Retinal pigment epithelial cell (primary cell): ENCODE measurements around the gene PLAAT2.
"Not testable (repeated sequence)": the region's sequence is repeated elsewhere in the genome, so short reads cannot be mapped to it uniquely, and the experiment has no call there.

Source experiments
- DNase-seq: peaks from one replicate; pipeline ENCODE4 v3.0.0-alpha.2; 2010; ENCODE audit warnings: low read depth
- H3K4me3 ChIP-seq: 2 replicates; pipeline ENCODE4 v1.5.1; 2011; ENCODE audit warnings: mild to moderate bottlenecking, low read length, control low read depth, moderate library complexity
- TF ChIP-seq, protein P1 (sequence below): conservative IDR thresholded peaks from 2 replicates; pipeline ENCODE4 v1.5.1; 2011; ENCODE audit warnings: low read depth, low read length, control low read depth, inconsistent platforms

The PLAAT2 gene

DNA sequence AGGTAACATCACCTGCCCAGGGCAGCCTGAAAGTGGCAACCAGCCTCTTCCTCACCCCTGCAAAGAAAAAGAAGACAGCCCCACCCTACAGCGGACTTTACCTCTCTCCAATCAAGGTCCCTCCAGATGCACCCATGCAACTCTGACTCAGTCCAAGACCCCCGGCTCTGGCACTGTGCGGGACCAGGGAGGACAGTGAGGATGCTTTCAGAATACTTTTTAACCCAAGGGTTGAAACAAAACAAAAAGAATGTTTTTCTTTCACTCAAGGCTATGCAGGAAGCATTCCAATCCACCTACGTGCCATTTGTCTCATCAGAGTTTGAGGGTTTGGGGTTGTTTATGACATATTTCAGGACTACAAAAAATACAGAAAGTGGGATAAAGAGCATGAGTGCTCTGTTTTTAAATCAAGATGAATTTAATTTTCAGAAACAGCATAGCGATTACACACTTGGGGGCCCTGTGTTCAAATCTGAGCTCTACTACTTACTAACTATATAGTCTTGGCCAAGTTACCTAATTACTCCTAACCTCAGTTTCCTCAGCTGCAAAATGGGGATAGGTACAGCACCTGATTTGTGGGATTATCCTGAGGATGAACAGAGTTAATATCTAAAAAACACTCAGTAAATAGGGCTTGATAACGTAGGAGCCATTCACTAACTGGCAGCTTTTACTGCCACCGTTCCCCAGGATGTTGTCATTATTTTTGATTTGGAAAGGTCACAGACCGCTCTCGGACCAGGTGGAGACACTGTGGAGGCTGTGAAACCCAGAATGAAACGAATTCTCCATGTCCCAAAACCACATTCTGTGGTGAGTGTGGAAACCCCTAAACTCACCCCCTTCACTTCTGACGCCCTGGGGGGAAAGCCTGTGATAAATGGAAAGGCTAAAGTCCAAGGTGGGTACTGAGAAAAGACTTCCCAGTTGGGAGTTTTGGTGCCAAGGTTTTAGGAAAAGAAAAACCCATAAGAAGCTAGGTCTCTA, 45.5 kb upstream of the PLAAT2 start:
- no peak for DNase-seq
- TF ChIP-seq, protein P1, sequence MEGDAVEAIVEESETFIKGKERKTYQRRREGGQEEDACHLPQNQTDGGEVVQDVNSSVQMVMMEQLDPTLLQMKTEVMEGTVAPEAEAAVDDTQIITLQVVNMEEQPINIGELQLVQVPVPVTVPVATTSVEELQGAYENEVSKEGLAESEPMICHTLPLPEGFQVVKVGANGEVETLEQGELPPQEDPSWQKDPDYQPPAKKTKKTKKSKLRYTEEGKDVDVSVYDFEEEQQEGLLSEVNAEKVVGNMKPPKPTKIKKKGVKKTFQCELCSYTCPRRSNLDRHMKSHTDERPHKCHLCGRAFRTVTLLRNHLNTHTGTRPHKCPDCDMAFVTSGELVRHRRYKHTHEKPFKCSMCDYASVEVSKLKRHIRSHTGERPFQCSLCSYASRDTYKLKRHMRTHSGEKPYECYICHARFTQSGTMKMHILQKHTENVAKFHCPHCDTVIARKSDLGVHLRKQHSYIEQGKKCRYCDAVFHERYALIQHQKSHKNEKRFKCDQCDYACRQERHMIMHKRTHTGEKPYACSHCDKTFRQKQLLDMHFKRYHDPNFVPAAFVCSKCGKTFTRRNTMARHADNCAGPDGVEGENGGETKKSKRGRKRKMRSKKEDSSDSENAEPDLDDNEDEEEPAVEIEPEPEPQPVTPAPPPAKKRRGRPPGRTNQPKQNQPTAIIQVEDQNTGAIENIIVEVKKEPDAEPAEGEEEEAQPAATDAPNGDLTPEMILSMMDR = no peak
- H3K4me3 ChIP-seq = no peak overlapping the region

DNA sequence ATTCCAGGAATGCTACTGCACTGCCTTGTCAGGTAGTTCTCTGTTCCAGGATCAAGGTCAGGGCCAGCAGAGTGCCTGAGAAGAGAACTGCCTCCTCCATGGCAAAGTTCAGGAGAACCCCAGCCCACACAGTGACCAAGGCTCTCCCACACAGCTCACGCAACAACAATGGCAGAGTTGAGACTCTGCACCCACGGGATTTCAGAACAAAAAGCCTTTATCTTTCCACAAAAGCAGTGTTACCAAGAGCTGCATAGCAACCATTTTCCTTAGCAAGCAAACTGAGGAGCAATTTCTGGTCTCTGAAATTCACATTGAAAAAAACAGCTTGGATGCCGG, 40.0 kb upstream of the PLAAT2 start:
- H3K4me3 ChIP-seq = no peak overlapping the region
- DNase-seq = no peak
- TF ChIP-seq, protein P1 = no peak

DNA sequence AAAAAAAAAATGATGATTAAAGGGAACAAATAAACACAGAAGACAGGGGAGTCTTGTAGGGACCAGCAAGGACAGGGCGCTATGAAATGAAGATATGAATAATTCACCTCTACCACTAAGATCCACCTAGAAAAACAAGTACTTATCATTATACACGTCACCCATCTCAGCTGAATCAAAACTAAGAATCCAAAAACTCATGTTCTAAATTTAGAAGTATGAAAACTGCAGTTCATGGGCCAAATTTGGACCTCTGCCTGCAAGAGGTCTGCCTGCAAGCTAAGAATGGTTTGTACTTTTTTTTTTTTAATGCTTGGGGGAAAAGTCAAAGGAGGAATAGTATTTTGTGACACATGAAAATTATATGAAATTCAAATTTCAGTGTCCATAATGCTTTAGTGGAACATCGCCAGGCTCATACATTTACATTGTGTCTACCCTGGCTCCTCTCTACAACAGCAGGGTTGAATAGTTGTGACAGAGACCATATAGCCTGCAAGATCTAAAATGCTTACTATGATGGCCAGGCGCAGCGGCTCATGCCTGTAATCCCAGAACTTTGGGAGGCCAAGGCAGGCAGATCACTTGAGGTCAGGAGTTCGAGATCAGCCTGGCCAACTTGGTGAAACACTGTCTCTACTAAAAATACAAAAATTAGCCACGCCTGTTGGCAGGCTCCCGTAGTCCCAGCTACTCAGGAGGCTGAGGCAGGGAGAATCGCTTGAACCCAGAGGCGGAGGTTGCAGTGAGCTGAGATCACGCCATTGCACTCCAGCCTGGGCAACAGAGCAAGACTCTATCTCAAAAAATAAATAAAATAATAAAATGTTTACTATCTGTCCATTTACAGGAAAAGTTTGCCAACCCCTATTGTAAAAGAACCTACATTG, 39.4 kb upstream of the PLAAT2 start:
- DNase-seq, H3K4me3 ChIP-seq: not testable (repeated sequence)

DNA sequence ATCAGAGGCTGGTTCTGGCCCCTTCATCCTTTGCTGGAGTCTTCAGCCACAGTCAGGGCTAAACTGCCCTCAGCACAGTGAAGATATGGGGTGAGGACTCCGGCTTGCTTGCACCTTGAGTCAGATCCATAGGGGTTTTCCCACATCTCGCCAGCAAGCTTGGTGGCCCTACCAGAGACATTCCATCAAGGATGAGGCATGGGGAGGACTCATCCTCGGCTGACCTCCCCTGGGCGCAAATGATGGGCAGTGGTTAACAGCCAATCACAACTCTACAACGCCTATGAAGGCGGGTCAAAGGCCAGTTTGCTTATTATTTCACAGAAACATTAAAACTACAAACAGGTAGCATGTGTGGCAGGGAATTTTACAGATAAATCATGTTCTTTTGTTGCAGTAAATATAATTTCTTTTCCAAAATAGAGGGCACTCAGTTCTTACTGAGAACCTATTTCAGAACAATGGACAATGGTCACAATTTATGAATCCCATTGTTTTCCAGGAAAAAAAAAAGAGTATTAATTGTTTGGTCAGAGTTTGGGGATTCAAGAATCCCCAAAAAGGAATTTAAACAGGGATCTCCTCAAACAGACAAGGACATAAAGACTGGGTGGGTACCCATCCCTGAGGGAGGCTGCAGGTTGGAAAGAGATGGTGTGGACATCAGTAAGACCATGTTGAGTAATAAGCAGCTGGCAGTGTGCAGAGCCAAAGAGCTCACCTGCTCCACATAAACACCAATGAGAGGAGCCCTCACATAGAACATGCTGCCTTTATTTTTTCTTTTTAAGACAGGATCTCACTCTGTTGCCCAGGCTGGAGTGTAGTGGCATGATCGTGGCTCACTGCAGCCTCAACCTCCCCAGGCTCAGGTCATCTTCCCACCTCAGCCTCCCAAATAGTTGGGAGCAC, 36.3 kb upstream of the PLAAT2 start:
- TF ChIP-seq, protein P1 = no peak
- no peak for DNase-seq
- H3K4me3 ChIP-seq = no peak overlapping the region

DNA sequence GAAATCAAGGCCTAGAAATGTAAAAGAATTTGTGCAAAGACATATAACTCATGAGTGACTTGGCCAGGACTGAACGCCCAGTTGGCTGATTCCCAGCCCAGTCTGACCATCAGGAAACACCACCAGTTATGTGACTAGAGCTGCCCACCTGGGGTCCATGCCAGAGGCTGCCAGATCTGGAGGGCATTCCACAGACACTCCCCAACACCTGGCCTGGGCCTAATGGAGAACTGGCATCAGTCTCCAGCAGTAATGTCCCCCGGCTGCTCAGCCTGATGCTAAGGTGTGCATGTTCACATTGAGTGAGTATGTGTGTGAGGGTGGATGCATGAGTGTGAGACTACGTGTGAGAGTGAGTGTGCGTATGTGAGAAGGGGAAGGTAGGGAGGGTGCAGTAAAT, 35.4 kb upstream of the PLAAT2 start:
- no peak overlapping the region for H3K4me3 ChIP-seq
- no peak for DNase-seq
- TF ChIP-seq, protein P1 = no peak

DNA sequence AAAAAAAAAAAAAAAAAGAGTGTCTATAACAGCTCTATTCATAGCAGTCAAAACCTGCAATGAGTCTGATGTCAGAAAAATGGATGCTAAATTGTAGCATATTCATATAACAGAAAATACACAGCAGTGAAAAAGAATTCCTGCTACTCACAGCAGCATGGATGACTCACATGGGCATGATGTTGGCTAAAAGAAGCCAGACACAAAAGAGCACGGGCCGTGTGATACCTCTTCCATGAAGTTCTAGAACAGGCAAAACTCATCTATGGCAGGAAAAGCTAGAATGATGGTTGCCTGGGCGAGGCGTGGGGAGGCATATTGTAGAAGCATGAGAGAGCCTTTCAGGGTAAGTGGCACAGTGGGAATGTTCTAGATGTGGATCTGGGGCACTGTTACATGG, 32.1 kb upstream of the PLAAT2 start:
- DNase-seq = no peak
- TF ChIP-seq, protein P1 = no peak
- no peak overlapping the region for H3K4me3 ChIP-seq
